GM13977 (cell line): ENCODE data around the gene RAD51B.

Experiments
- DNase-seq: peaks from one replicate; pipeline ENCODE4 v3.0.0; 2012; ENCODE audit warnings: low spot score
- CTCF ChIP-seq: IDR thresholded peaks from 2 replicates; pipeline ENCODE4 v1.5.1; 2012; ENCODE audit warnings: mild to moderate bottlenecking, control low read depth; ENCODE audit not compliant: insufficient read depth; ENCODE audit errors: extremely low read depth, missing control alignments
- in situ Hi-C: fragments of 300-500 bp; cut with MboI; formaldehyde crosslinking; loops from one replicate; pipeline ENCODE4 v1.12.0; 2022; ENCODE audit warnings: low sequenced_read_pairs, low pct_unique_long_range_greater_than_20kb, mixed read lengths, inconsistent platforms; ENCODE audit not compliant: unreplicated experiment

RAD51B gene

GRCh38 chr14:68677476-68677875, 857.9 kb downstream of the RAD51B start:
- DNase-seq = no peak
- in situ Hi-C loops = no loop called here

GRCh38 chr14:68677901-68678300, 858.3 kb downstream of the RAD51B start:
- no peak for TF ChIP-seq CTCF
- in situ Hi-C loops = no loop called here
- DNase-seq = no peak

More at GRCh38 chr14:68677476-68677875, 857.9 kb downstream of the RAD51B start:
- no peak for TF ChIP-seq CTCF

GRCh38 chr14:68678471-68678870, 858.9 kb downstream of the RAD51B start:
- in situ Hi-C loops = no loop called here
- DNase-seq = no peak
- TF ChIP-seq CTCF = no peak

- no peak for DNase-seq
- no peak for TF ChIP-seq CTCF
- in situ Hi-C loops = no loop called here
Observed at GRCh38 chr14:68679301-68679700, 859.7 kb downstream of the RAD51B start.

- DNase-seq = no peak
- in situ Hi-C loops = no loop called here
- TF ChIP-seq CTCF = no peak
Observed at GRCh38 chr14:68679746-68680467, 860.3 kb downstream of the RAD51B start.

- DNase-seq = no peak
- TF ChIP-seq CTCF = no peak
- in situ Hi-C loops = no loop called here
Observed at GRCh38 chr14:68680541-68681051, 861.0 kb downstream of the RAD51B start.
